ENCODE data around the gene LRRC61.
"Not testable (repeated sequence)": the region's sequence is repeated elsewhere in the genome, so short reads cannot be mapped to it uniquely, and the experiment has no call there.

The LRRC61 gene

GRCh38 chr7:150385884-150386283, 62.7 kb downstream of the LRRC61 start:
- not testable (repeated sequence) for DNase-seq

Measured in NCI-H2227 treated with DMSO at 0.1 percent for 48 hours (cell line).